Activated CD4-positive, alpha-beta T cell treated with anti-CD3 and anti-CD28 coated beads, Interleukin-2, Interleukin-6, amounts not matched to agents 100 ng/mL and 50 ng/mL, durations not matched to agents 16 hours and 8 hours (primary cell): Measurements from ENCODE around the gene TAS2R43.
"Not testable (repeated sequence)": the region's sequence is repeated elsewhere in the genome, so short reads cannot be mapped to it uniquely, and the experiment has no call there.

Experiments
- DNase-seq: peaks from one replicate; pipeline ENCODE4 v3.0.0-alpha.2; 2020

The TAS2R43 gene, protein sequence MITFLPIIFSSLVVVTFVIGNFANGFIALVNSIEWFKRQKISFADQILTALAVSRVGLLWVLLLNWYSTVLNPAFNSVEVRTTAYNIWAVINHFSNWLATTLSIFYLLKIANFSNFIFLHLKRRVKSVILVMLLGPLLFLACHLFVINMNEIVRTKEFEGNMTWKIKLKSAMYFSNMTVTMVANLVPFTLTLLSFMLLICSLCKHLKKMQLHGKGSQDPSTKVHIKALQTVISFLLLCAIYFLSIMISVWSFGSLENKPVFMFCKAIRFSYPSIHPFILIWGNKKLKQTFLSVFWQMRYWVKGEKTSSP

DNA sequence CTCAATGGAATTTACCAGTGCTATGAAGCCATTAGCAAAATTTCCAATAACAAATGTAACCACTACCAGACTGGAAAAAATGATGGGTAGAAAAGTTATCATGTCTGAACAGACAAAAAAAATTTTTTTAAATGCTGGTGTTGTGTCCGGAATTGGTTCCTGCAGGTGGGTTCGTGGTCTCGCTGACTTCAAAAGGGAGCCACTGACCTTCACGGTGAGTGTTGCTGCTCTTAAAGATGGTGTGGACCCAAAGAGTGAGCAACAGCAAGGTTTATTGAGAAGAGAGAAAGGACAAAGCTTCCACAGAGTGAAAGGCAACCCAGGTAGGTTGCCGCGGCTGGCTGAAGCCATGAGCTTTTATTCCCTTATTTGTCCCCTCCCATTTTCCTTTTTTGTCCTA is at the start of gene TAS2R43:
Gene TAS2R43 (minus strand): TSS at position 186 of the 400 bp plus-strand sequence. CDS start 84 bp downstream, at position 102.
- no peak for DNase-seq

DNA sequence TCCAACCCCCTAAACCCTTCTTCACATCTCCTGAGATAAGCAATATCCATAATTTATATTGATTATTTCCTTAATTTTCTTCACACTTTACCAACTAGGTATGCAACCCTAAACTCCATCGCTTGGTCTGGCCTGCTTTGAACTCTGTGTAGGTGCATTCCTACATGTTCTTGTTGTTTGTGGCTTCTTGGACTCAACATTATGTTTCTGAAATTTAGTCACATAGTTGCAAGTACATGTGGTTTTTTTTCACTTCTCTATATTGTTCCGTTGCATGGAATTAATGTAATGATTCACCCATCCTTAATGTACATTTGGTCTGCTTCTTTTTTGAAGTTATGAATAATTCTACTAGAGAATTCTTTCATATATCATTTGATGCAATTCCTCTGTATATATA is 44.0 kb upstream of the TAS2R43 start:
- DNase-seq = peak; percentile 21

DNA sequence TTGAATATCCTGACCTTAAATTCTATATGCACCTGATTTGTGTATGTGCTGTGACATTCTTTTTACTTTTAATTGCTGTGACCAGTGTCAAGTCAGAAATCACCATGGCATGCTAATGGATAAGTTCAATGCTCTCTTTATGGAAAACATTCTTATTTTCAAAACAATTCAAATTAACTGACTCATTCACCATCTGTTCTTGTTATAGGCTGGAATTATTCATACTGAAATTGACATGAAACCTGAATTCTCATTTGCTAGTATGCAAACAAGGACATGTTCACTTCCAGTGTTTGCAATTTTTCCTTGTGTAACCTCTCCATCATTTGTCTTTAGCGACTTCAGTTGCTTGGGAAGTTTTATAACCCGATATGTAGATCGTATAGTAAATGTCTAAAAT is 42.2 kb upstream of the TAS2R43 start, which contains the start of gene TAS2R30:
Gene TAS2R30 (minus strand): TSS at position 340 of the 400 bp plus-strand sequence. CDS start 400 bp downstream, outside the sequence.
- DNase-seq = no peak

DNA sequence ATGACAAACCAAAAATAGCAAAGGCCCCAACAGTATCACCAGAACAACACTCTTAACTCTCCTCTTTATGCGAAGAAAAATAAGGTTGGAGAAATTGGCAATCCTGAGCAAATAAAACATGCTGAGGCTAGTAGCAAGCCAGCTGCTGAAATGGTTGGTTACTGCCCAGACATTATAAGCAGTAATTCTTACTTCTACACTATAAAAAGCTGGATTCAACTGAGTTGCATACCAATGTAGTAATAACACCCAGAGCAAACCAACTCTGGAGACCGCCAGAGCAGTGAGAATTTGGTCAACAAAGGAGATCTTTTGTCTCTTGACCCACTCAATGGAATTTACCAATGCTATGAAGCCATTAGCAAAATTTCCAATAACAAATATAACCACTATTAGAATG is 41.7 kb upstream of the TAS2R43 start:
- no peak for DNase-seq

DNA sequence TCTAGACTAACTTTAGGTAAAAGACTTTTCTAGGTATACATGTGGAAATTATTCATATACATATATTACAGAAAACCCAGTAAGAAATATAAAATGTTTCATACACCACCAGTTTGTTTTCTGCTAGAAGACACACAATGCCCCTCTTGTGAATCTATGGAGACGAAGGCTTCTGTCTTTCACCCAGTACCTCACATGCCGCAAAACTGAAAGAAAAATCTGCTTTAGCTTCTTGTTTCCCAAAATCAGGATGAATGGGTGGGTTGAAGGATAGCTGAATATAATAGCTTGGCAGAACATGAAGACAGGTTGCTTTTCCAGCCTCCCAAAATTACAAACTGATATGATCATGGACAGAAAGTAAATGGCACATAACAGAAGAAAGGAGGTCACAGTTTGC is 41.0 kb upstream of the TAS2R43 start:
- no peak for DNase-seq

DNA sequence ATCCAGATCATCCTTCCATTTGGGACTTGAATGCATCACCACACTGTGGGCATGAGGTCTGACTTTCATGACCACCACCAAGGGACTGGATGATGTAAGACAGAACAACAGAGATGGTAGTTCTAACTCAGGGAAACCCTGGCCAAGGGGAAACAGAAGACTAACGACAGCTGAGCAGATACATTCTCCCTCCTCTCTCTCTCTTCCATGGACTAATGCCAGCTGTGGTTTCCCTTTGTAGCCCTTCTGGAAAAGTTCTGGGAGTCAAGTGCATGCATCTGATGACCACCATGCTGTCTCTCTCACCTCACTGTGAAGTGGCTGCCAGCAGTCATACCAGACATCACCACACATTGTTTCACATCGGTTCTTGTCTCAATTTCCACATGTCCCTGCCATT is 38.9 kb upstream of the TAS2R43 start:
- no peak for DNase-seq

DNA sequence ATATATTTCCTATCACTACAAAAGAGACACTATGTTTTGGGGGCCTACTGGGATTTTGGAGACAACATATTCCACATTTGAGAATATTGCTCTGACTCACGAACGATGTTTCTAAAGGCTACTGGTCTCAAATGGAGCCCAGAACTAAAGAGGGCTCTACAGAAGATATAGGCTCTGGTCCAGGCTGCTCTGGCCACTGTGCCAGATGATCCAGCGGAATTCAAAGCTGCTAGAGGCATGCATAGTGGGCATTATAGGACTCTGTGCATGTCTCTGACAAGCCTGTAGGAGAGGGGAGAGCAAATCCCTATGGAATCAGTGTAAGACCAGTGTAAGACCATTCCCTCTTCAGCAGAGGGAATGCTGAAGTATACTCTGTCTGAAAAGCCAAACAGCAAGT is 38.3 kb upstream of the TAS2R43 start:
- no peak for DNase-seq

DNA sequence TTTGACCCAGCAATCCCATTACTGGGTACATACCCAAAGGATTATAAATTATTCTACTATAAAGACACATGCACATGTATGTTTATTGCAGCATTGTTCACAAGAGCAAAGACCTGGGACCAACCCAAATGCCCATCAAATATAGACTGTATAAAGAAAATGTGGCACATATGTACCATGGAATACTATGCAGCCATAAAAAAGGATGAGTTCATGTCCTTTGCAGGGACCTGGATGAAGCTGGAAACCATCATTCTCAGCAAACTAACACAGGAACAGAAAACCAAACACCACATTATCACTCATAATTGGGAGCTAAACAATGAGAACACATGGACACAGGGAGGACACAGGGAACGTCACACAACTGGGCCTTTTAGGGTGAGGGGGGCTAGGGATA is 22.0 kb upstream of the TAS2R43 start:
- DNase-seq = not testable (repeated sequence)

DNA sequence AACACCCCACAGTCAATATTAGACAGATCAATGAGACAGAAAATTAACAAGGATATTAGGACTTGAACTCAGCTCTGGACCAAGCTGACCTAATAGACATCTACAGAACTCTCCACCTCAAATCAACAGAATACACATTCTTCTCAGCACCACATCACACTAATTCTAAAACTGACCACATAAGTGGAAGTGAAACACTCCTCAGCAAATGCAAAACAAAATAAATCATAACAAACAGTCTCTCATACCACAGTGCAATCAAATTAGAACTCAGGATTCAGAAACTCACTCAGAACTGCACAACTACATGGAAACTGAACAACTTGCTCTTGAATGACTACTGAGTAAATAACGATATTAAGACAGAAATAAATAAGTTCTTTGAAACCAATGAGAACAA is 19.1 kb upstream of the TAS2R43 start:
- DNase-seq = peak; percentile 7

DNA sequence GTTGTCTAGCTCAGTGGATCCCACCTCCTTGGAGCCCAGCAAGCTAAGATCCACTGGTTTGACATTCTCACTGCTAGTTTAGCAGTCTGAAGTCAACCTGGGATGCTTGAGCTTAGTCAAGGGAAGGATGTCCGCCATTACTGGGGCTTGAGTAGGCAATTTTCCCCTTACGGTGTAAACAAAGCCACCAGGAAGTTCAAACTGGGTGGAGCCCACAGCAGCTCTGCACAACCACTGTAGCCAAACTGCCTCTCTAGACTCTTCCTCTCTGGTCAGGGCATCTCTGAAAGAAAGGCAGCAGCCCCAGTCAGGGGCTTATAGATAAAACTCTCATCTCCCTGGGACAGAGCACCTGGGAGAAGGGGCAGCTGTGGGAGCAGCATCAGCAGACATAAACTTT is 16.7 kb upstream of the TAS2R43 start:
- DNase-seq = no peak

DNA sequence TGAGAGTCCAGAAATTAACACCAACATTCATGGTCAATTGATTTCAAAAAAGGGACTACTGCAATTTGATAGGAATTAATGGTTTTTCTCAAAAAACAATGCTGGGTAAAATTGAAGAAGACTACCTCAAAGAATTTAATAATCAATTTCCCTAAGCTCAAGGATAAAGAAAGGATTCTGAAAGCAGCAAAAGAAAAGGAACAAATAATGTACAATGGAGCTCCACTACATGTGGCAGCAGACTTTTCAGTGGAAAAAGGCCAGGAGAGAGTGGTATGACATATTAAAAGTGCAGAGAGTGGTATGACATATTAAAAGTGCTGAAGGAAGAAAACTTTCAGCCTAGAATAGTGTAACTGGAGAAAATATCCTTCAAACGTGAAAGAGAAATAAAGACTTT is 15.6 kb upstream of the TAS2R43 start:
- no peak for DNase-seq

DNA sequence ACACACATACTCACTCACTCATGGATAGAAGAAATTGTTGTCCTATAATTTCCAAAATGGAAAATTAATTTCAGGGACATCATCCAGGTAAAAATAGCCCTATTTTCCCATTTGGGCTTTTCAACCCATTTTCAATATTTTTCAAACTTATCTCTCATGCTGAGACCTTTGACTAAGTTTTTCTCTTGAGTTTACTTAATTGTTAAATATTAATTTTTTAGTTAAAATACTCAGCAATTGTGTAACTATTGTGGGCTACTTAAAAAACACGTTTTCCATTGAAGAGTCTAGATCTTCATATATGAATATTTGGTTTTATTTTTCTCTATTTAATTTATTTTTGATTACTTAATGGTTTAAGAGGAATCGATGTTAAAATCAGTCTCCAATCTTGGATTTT is 14.2 kb upstream of the TAS2R43 start:
- no peak for DNase-seq

DNA sequence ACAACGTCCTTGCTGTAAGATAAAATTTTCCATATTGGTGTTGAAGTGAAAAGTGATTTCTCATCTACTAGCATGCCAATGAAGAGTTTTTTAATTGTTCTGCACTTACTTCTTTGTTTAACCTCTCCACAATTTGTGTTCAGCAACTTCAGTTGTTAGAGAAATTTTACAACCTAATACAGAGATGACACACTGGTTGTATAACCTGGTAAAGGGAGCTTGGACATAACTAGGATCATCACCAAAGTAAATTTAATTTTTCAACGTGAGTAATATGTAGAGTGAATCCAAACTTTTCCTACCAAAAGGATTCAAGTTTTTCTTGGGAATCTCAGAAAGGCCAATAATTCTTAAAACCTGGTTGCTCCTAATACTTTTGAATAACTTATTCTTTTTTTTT is 13.4 kb upstream of the TAS2R43 start:
- DNase-seq = no peak

DNA sequence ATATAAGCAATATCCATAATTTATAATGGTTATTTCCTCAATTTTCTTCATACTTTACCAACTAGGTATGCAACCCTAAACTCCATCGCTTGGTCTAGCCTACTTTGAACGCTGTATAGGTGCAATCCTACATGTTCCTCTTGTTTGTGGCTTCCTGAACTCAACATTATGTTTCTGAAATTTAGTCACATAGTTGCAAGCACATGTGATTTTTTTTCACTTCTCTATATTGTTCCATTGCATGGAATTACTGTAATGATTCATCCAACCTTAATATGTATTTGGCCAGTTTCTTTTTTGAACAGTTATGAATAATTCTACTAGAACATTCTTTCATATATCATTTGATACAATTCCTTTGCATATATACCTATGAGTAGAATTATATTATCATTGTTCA is 2.8 kb upstream of the TAS2R43 start:
- DNase-seq = not testable (repeated sequence)

DNA sequence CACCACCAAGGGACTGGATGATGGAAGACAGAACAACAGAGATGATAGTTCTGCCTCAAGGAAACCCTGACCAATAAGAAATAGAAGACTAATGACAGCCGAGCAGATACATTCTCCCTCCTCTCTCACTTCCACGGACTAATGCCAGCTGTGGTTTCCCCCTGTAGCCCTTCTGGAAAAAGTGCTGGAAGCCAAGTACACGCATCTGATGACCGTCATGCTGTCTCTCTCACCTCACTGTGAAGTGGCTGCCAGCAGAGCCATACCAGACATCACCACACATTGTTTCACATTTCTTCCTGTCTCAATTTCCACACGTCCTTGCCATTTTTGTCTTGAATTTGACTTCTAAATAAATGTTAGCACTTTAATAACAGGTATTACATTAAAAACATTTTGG is 2.9 kb downstream of the TAS2R43 start:
- DNase-seq = no peak

DNA sequence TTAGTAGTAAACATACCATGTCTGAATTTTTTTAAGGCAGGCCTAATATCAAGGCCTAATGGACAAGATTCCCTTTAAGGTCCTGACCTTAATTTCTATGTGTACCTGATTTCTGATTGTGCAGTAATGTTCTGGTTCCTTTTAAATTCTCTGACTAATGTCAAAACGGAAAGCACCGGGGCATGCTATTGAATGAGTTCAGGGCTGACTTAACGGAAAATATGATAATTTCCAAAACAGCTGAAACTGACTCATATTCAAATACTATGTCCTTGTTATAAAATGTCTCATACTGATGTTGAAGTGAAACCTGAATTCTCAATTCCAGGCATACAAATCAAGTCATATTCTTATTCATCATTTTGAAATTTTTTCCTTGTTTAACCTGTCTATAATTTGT is 6.7 kb downstream of the TAS2R43 start:
- DNase-seq = peak; percentile 21

DNA sequence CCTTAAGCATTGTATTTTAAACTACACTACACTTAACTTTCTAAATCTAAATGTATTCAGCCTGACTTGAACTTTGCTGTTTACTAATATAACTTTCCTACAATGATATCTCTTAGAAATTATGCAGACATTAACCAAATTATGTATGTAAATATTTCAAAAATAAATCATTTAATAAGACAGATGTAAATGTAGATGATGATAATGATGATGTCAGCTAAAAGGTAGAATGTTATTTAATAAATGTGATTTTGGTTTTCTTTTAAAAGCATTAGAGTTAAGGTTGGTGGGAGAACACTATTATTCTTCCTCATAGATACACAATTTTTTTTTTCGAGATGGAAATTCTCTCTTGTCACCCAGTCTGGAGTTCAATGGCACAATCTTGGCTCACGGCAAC is 10.1 kb downstream of the TAS2R43 start:
- DNase-seq = no peak

DNA sequence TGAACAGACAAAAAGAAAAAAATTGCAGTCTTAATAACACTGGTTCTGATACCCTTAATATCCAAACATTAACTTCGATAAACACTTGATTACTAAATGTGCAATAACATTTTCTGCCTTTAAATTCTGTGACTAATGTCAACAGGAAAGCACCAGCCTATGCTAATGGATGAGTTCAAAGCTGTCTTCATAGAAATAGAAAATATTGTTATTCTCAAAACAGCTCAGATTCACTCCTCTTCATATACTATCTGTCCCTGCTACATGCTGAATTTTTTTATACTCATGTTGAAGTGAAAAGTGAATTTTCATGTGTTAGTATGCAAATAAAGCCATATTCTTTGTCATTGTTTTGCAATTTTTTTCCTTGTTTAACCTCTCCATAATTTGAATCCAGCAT is 13.9 kb downstream of the TAS2R43 start:
- no peak for DNase-seq

DNA sequence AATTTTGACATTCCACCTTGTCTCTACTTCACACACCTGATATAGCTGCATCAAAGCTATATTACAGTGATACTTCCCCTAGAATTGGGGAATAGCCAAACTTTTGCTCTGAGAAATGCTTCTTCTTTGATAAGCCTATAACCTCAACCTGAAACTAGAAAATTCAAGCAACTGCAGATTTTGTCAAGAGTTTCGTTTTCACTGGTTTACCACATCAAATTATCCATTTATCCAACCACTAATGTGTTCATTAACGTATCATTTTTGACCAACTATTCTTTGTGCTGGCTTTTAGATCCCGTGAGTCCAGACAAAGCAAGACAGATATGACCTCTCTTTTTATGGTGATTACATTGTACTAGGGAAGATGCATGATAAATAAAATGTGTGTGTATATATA is 16.5 kb downstream of the TAS2R43 start:
- DNase-seq = no peak

DNA sequence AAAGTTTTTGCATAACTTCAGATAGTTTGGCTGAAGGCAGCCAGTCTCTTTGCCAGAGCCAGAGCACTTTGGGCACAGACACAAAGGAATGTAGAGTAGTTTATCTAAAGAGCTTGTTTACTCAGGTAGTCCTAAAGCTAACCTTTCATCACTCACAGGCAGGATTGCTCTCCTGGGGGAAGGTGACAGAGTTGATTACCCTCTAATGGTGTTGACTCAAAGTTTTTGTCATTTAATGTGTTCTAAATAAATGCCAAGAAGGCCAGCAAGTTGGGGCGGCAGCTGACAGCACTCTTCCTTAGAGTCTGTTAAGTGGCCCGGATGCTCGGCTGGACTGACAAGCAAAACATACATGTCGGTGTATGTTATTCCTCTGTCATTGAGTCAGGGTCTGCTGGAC is 20.7 kb downstream of the TAS2R43 start:
- no peak for DNase-seq

DNA sequence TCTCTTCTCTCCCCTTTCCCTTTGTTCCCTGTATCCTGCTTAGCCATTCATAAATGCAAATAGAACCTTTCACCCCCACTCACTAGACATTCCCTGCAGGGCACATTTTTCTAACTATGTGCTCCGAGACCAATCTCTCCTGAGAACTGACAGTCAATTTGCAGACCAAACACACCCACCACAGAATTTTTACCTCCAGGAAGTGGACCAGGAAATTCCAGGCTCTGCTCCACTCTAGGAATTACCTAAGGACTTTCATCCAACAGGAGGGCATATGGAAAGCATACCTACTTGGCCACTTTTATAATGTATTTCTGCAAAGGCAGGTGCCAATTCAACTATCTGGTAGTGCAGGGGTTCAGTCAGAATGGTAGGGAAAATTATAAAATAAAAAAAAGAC is 21.1 kb downstream of the TAS2R43 start:
- no peak for DNase-seq

DNA sequence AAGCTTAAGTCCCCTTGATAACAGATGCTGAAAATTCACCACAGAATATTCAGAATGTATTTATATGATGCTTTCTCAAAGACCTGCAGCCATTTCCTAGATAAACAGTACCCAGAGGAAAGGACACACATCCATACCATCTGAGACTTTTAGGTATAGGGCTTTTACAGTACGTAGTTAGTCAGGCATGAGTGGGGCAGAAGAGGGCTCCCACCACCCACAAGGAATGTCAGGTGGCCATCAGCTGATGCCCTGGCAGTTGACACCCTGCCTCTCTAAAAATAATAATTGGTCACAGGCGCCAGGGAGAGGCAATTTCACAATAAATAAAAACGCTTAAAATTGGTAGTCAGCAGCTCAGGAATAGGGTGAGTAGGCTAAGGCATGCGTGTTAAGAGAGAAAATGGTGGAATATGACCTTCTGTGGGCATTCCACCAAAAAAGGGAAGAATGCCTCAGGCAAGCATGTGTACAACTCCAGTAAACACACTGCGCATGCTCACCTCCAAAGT is 22.2 kb downstream of the TAS2R43 start:
- DNase-seq = no peak

DNA sequence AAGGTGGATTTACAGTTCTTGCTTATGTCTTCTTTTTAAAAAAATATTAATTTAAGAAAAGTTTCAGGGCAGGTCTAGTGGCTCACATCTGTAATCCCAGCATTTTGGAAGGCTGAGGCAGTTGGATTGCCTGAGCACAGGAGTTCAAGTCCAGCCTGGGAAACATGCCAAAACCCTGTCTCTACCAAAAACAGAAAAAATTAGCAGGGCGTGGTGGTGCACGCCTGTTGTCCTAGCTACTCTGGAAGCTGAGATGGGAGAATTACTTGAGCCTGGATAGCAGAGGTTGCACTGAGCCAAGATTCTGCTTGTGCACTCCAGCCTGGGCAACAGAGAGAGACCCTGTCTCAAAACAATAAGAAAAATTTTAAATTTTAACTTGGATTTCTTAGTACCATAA is 24.6 kb downstream of the TAS2R43 start:
- DNase-seq = no peak

DNA sequence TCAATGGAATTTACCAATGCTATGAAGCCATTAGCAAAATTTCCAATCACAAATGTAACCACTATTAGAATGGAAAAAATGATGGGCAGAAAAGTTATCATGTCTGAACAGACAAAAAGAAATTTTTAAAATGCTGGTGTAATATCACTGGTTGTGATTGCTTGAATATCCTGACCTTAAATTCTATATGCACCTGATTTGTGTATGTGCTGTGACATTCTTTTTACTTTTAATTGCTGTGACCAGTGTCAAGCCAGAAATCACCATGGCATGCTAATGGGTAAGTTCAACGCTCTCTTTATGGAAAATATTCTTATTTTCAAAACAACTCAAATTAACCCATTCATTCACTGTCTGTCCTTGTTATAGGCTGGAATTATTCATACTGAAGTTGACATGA is 29.9 kb downstream of the TAS2R43 start, which contains the start of gene TAS2R46:
Gene TAS2R46 (minus strand): TSS at position 101 of the 400 bp plus-strand sequence. CDS start 0 bp downstream, at position 101.
- DNase-seq = not testable (repeated sequence)

DNA sequence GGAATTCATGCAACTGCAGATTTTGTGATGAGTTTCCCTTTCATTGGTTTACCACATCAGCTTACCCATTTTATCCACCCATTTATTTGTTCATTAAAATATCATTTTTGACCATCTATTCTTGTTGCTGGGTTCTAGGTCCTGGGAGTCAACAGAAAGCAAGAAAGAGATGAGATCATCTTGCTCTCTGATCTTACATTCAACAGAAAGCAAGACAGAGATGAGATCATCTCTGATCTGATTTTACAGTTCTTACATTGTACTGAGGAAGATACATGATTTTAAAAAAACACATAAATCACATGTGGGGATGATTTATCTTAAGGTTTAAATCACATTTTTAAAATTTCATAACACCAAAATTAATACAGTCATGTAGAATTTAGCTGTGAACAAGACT is 32.3 kb downstream of the TAS2R43 start:
- no peak for DNase-seq
